ENCODE measurements around the gene COQ10B. TPM values are rescaled to one million over a fixed set of nuclear protein-coding genes. Genes with fewer than 3 reads are reported as not detected.
"Not testable (repeated sequence)": the region's sequence is repeated elsewhere in the genome, so short reads cannot be mapped to it uniquely, and the experiment has no call there.

Gene COQ10B
- polyA plus RNA-seq (ENCODE audit: low read depth in 6 of 6), result 10 to 100 TPM; 36.6 to 83.2 (median 48.5) TPM

DNA sequence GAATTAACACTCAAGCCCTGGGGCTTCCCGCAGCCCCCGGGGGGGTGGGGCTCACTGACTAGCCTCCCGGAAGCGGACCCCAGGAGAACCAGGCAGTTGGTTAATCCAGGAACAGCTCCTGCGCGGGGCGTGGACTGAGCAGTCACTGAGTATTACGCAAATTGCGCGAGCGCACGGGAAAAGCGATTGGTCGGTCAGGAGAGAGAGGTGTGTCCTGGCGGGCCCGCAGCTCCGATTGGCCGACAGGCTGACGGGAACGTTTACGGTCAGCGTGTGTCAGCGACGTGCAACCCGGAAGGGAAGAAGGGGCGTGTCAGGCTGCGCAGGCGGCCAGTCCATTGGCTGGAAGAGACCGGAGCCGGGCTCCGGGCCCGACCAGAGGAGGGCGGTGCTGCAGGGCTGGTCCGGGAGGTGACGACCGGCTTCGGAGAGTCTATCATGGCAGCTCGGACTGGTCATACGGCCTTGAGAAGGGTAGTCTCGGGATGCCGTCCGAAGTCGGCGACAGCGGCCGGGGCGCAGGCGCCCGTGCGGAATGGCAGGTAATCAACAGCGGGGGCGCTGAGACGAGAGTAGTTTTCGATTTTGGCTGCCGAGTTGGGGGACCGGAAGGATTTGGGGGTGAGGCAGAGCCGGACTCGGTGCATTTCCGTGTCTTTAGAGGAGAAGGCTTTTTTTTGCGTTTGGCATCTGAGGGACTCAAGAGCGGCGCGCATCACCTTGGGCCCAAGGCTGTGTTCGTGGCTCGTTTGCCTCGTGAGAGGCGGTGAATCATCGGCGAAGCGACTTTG is at the start of gene COQ10B:
Gene COQ10B (plus strand): TSS at position 430 of the 791 bp plus-strand sequence. CDS start 9 bp downstream, at position 439.
- H3K27me3 Mint-ChIP-seq, result no peaks in the 10 kb centered on the region
- peak within 1 kb of the TSS; percentile 96 to 100 (median 100) for H3K4me3 Mint-ChIP-seq
- peak within 1 kb of the TSS; percentile 98 to 100 (median 100) for H3K27ac Mint-ChIP-seq
- H3K36me3 Mint-ChIP-seq, result peaks cover 0 to 7% of the 10 kb centered on the region in 2 donors
- peaks cover 26 to 49% (median 48%) of the 10 kb centered on the region in 3 donors for H3K4me1 Mint-ChIP-seq
- H3K9me3 Mint-ChIP-seq, result no peaks in the 10 kb centered on the region
- ATAC-seq (ENCODE audit: low read depth in 2 of 2), result peak; percentile 85 to 87
- DNase-seq, result peak; percentile 98

DNA sequence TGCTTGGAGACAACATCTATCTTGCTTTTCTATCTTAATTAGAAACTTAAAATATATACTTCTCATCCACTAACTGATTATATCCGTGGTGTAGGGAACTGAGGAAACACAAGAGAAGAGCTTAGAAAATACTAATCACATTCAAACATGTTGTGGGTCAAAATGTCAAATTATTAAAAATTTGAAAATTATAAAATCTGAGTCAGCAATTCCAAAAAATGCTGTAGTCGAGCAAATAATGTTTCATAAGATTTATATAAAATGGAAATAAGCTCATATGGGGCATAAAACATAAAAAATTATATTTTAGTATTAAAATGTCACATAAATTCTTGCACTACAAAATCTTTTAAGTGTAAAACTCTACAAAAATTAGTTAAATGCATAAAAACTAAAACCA is 47.8 kb upstream of the COQ10B start:
- no peak for DNase-seq
- Mint-ChIP-seq H3K9me3 (no peaks in the 10 kb centered on the region), H3K4me1 (peaks cover 0 to 4% (median 0%) of the 10 kb centered on the region in 3 donors), H3K4me3 (no peak overlapping the region), H3K36me3 (peaks cover 16 to 34% of the 10 kb centered on the region in 2 donors), H3K27me3 (no peaks in the 10 kb centered on the region), H3K27ac (no peak overlapping the region)
- no peak for ATAC-seq (ENCODE audit: low read depth in 2 of 2)

DNA sequence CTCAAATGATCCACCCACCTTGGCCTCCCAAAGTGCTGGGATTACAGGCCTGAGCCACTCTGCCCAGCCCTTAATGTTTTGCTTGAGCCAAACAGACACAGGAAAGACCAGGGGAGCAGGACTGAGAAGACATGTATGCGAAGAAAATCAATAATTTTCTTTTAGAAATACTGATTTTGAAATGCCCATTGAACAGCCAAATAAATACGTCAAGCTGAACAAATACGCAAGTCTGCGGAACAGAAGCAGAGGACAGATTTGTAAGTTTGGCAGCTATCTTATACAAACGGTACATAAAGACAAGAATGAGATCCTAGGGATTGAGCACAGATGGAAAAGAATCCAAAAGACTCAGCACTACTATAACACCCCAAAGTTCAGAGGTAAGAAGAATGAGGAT is 39.3 kb upstream of the COQ10B start:
- H3K4me1 Mint-ChIP-seq, result peaks cover 0 to 11% (median 5%) of the 10 kb centered on the region in 3 donors
- ATAC-seq (ENCODE audit: low read depth in 2 of 2) (no peak), DNase-seq (no peak)
- H3K27ac Mint-ChIP-seq, result peak overlapping the region in 1 of 6 donors; percentile 10
- no peak overlapping the region for H3K4me3 Mint-ChIP-seq
- H3K36me3 Mint-ChIP-seq, result peaks cover 21 to 25% of the 10 kb centered on the region in 2 donors
- no peaks in the 10 kb centered on the region for H3K9me3 Mint-ChIP-seq
- H3K27me3 Mint-ChIP-seq, result no peaks in the 10 kb centered on the region

DNA sequence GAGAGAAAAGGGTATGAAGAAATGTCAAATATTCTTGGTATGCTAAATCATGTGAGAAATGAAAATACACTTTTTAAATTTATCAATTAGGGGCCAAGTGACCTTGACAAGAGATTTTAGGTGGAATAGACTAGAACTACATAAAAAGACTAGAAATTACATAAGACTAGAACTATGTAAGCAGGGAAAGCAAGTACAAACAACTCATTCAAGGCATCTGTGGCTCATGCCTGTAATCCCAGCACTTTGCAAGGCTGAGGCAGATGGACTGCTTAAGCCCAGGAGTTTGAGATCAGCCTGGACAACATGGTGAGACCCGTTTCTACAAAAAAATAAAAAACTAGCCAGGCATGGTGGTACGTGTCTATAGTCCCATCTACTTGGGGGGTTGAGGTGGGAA is 38.8 kb upstream of the COQ10B start:
- no peaks in the 10 kb centered on the region for H3K9me3 Mint-ChIP-seq
- H3K4me1 Mint-ChIP-seq, result peaks cover 0 to 11% (median 5%) of the 10 kb centered on the region in 3 donors
- H3K27ac Mint-ChIP-seq, result no peak overlapping the region
- H3K4me3 Mint-ChIP-seq, result no peak overlapping the region
- DNase-seq (no peak), ATAC-seq (ENCODE audit: low read depth in 2 of 2) (no peak)
- H3K27me3 Mint-ChIP-seq, result no peaks in the 10 kb centered on the region
- peaks cover 21 to 23% of the 10 kb centered on the region in 2 donors for H3K36me3 Mint-ChIP-seq

DNA sequence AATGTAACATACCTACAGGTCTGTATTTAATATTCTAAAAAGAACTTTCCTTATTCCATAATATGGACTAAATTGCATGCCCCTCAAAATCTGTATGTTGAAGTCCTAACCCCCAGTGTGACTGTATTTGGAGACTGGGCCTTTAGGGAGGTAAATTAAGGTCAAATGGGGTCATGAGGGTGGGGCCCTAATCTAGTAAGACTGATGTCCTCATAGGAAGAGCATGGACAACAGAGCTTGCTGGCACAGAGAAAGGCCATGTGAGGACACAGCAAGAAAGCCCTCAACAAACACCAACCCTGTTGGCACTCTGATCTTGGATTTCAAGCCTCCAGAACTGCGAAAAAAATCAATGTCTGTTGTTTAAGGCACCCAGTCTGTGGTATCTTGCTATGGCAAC is 37.1 kb upstream of the COQ10B start:
- Mint-ChIP-seq H3K4me1 (peaks cover 0 to 8% (median 5%) of the 10 kb centered on the region in 3 donors), H3K9me3 (no peaks in the 10 kb centered on the region), H3K27me3 (no peaks in the 10 kb centered on the region), H3K27ac (no peak overlapping the region), H3K4me3 (no peak overlapping the region), H3K36me3 (peaks cover 16 to 21% of the 10 kb centered on the region in 2 donors)
- DNase-seq (no peak), ATAC-seq (ENCODE audit: low read depth in 2 of 2) (no peak)

DNA sequence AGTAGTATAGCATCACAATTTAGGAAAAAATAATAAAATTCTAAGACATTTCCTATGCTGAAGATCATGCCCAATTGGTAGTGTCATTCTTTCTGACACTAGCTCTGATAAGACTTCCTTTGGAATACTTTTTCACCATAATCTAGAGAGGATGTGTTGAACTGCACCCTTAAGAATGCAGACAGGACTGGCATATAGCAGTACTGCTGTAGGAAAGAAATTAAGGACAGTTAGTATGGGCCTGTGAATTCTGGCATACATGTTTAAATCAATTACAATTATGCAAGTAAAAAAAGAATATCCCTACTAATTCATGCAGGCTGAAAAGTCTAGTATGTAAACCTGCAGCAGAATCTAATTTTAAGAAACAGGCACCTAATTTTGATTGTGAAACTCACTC is 33.9 kb upstream of the COQ10B start:
- no peak overlapping the region for H3K4me3 Mint-ChIP-seq
- DNase-seq (no peak), ATAC-seq (ENCODE audit: low read depth in 2 of 2) (no peak)
- peaks cover 5 to 13% (median 12%) of the 10 kb centered on the region in 3 donors for H3K4me1 Mint-ChIP-seq
- no peaks in the 10 kb centered on the region for H3K9me3 Mint-ChIP-seq
- H3K27ac Mint-ChIP-seq, result no peak overlapping the region
- peaks cover 9 to 14% of the 10 kb centered on the region in 2 donors for H3K36me3 Mint-ChIP-seq
- H3K27me3 Mint-ChIP-seq, result no peaks in the 10 kb centered on the region

DNA sequence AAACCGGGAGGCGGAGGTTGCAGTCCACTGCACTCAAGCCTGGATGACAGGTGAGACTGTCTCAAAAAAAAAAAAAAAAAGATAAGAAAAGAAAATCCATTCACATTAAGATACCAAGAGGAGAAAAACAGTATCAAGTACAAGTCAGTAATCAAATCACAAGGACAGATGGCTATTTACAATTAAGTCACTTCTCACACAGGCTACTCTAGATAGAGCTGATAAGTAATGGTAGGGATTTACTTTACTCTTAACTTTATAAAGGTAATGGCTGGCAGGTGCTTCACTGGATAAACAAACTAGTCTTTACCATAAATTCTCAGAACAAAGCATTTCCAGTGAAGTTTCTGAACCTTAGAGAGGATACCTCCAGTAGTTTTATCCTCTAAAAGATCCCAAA is 30.0 kb upstream of the COQ10B start:
- no peak overlapping the region for H3K4me3 Mint-ChIP-seq
- ATAC-seq (ENCODE audit: low read depth in 2 of 2) (no peak), DNase-seq (no peak)
- peak overlapping the region in 1 of 6 donors; percentile 61 for H3K27ac Mint-ChIP-seq
- no peaks in the 10 kb centered on the region for H3K27me3 Mint-ChIP-seq
- no peaks in the 10 kb centered on the region for H3K9me3 Mint-ChIP-seq
- peaks cover 17 to 41% (median 23%) of the 10 kb centered on the region in 3 donors for H3K4me1 Mint-ChIP-seq
- peaks cover 0 to 4% of the 10 kb centered on the region in 2 donors for H3K36me3 Mint-ChIP-seq

DNA sequence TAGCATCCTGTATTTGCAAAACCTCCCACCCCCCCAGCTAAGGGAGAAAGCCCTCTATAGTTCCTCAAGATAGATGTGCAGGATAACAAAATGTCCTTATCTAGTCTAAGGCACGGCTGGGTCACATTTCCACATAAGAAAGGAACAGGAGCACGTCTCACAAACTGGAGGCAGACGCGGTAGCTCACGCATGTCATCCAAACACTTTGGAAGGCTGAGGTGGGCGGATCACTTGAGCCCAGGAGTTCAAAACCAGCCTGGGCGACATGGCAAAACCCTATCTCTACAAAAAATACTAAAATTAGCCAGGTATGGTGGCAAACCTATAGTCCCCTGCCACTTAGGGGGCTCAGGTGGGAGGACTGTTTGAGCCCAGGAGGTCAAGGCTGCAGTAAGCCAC is 27.8 kb upstream of the COQ10B start:
- Mint-ChIP-seq H3K4me1 (peaks cover 35 to 64% (median 37%) of the 10 kb centered on the region in 3 donors), H3K9me3 (no peaks in the 10 kb centered on the region), H3K27ac (peak overlapping the region in 3 of 6 donors; percentile 44 to 78 (median 59)), H3K36me3 (peaks cover 0 to 4% of the 10 kb centered on the region in 2 donors), H3K4me3 (peak overlapping the region in 1 of 8 donors; percentile 51), H3K27me3 (no peaks in the 10 kb centered on the region)
- DNase-seq, result no peak
- ATAC-seq (ENCODE audit: low read depth in 2 of 2), result no peak

DNA sequence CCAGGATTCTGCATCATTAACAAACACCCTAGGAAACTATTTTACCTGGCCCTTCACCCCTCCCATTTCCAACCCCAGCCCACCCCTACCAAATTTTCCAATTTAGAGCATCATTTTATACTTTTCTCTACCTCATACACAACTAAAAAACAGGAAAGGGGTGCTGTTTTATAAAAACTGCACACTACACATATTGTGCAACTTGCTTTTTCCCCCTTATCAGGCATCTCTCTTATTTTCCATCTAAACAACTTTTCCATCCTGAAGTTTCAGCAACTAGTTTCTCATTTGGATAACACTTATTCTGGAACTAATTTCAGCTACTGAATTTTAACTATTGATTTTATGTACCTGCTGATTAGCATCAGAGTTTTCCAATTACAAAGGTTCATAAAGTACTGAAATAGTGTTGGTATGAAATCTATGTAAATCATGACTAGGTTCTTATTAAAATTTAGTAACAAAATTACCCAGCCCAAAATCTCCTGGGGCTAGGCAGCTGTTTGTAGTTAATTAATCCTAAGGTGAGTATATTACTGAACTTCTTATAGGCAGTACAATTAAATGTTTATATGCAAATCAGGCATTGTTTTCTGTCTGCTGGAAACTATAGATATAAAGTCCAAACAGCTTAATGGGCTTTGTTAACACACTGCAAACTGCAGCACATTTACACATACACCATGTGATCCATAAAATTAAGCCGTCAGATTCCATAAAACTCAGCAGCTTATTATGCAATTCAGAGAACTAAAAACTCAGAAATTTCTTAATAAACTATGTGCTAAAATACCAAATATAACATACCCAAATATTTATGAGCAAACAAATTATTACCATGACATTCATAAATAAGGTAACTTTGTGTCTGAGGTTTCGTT is 26.4 kb upstream of the COQ10B start:
- DNase-seq (no peak), ATAC-seq (ENCODE audit: low read depth in 2 of 2) (no peak)
- Mint-ChIP-seq H3K36me3 (peaks cover 0 to 4% of the 10 kb centered on the region in 2 donors), H3K27me3 (no peaks in the 10 kb centered on the region), H3K27ac (peak overlapping the region in 3 of 6 donors; percentile 36 to 59 (median 50)), H3K9me3 (no peaks in the 10 kb centered on the region), H3K4me3 (peak overlapping the region in 2 of 8 donors; percentile 15 to 25), H3K4me1 (peaks cover 43 to 74% (median 51%) of the 10 kb centered on the region in 3 donors)

DNA sequence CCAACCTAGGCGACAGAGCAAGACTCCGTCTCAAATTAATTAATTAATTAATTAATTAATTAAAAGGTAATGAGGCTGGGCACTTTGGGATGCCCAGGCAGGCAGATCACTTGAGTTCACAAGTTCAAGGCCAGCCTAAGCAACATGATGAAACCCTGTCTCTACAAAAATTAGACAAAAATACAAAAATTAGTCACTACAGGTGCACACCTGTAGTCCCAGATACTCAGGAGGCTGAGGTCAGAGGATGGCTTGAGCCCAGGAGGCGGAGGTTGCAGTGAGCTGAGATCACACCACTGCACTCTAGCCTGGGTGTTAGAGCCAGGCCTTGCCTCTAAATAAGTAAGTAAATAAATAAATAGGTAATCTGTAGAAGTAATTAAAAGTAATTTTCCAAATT is 25.4 kb upstream of the COQ10B start:
- Mint-ChIP-seq H3K4me3 (no peak overlapping the region), H3K4me1 (peaks cover 47 to 84% (median 61%) of the 10 kb centered on the region in 3 donors), H3K9me3 (no peaks in the 10 kb centered on the region), H3K27ac (no peak overlapping the region), H3K27me3 (no peaks in the 10 kb centered on the region), H3K36me3 (peaks cover 0 to 4% of the 10 kb centered on the region in 2 donors)
- no peak for ATAC-seq (ENCODE audit: low read depth in 2 of 2)
- DNase-seq, result no peak

DNA sequence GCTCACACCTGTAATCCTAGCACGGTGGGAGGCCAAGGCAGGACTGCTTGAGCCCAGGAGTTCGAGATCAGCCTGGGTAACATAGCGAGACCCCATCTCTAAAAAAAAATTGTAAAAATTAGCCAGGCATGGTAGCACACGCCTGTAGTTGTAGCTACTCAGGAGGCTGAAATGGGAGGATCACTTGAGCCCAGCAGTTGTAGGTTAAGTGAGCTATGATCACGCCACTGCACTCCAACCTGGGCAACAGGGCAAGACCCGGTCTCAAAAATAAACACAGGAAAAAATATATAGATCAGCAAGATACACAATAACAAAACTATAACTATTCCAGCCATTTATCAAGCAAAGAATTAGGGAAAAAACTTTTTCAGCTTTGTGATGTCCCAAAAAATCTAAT is 21.5 kb upstream of the COQ10B start:
- DNase-seq, result no peak
- Mint-ChIP-seq H3K27ac (peak overlapping the region in 4 of 6 donors; percentile 48 to 85 (median 64)), H3K4me1 (peaks cover 37 to 85% (median 70%) of the 10 kb centered on the region in 3 donors), H3K9me3 (no peaks in the 10 kb centered on the region), H3K36me3 (no peaks in the 10 kb centered on the region), H3K4me3 (peak overlapping the region; percentile 31 to 100 (median 80)), H3K27me3 (no peaks in the 10 kb centered on the region)
- no peak for ATAC-seq (ENCODE audit: low read depth in 2 of 2)

DNA sequence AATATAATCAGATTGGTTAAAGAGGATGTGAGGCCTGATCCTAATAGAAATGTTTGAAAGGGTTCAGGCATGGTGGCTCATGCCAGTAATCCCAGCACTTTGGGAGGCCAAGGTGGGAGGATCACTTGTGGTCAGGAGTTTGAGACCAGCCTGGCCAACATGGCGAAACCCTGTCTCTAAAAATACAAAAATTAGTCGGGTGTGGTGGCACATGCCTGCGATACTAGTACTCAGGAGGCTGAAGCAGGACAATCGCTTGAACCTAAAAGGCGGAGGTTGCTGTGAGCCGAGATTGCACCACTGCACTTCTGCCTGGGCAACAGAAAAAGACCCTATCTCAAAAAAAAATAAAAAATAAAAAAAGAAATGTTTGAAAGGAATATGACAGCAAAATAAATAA is 20.8 kb upstream of the COQ10B start:
- H3K4me3 Mint-ChIP-seq, result peak overlapping the region; percentile 10 to 100 (median 98)
- H3K4me1 Mint-ChIP-seq, result peaks cover 36 to 84% (median 68%) of the 10 kb centered on the region in 3 donors
- peak overlapping the region in 5 of 6 donors; percentile 28 to 100 (median 66) for H3K27ac Mint-ChIP-seq
- not testable (repeated sequence) for H3K9me3 Mint-ChIP-seq; DNase-seq; H3K27me3 Mint-ChIP-seq; H3K36me3 Mint-ChIP-seq; ATAC-seq (ENCODE audit: low read depth in 2 of 2)

DNA sequence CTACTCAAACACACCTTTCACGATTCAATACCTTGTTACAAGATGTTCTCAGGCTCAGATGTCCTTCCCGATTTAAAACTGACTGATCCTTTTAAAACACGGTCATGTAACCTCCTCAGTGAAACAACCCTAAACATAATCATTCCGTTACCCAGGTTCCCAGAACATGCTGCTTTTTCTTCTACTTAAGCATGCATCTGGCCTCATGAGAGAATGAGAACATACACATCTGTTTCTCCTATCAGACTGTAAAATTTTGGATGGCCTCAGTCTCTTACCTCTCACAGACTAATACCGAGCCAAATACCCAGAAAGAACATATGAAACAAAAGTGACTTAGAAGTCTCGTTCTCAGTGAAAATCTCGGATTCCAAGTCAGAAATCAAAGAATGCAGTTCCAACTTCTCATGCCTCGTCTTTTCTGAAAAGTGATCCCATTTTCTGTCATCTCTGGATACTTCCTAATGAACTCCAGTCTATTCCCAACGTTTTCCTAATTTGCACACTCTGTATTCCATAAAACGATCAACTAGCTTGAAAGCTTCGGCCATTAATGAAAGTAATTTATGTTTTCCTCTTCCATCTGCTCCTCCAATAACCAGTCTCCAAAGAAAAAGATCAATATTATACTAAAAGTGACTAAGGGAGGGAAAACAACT is 19.4 kb upstream of the COQ10B start:
- H3K4me1 Mint-ChIP-seq, result peaks cover 36 to 74% (median 63%) of the 10 kb centered on the region in 3 donors
- peak overlapping the region; percentile 100 for H3K27ac Mint-ChIP-seq
- no peak for DNase-seq
- no peaks in the 10 kb centered on the region for H3K9me3 Mint-ChIP-seq
- H3K27me3 Mint-ChIP-seq, result no peaks in the 10 kb centered on the region
- H3K4me3 Mint-ChIP-seq, result peak overlapping the region; percentile 94 to 100 (median 99)
- ATAC-seq (ENCODE audit: low read depth in 2 of 2), result no peak
- H3K36me3 Mint-ChIP-seq, result no peaks in the 10 kb centered on the region
